ENCODE results near the gene AHNAK. TPM values are rescaled to one million over a fixed set of nuclear protein-coding genes. Genes with fewer than 3 reads are reported as not detected.

Gene AHNAK
- total RNA-seq, 2 donors from 2014 or later: 168 to 241 TPM

GRCh38 chr11:62420882-62421281 lies 125.7 kb downstream of the AHNAK start:
- TF ChIP-seq POLR2A (IDR thresholded peaks at IDR 0.05) (no peak), CTCF (IDR thresholded peaks at IDR 0.05) (no peak)
- Histone ChIP-seq H3K4me3 (no peak overlapping the region), H3K36me3 (replicated peaks in 1 of 2; ENCODE audit: insufficient read depth in 1 of 2, low read depth in 2 of 2) (no peaks in the 10 kb centered on the region), H3K4me1 (peaks cover 13% of the 10 kb centered on the region), H3K27ac (no peak overlapping the region), H3K27me3 (no peaks in the 10 kb centered on the region), H3K9me3 (no peaks in the 10 kb centered on the region)
- ATAC-seq (no peak), DNase-seq (no peak)
- 87 to 92% methylated on average over 3 of the region's 3 CpGs for WGBS, 2 donors
- intact Hi-C loops (cut with DNase I): no loop called here

GRCh38 chr11:62419943-62420342 lies 126.7 kb downstream of the AHNAK start:
- intact Hi-C loops (cut with DNase I): loop anchor here (10.0 kb wide), 1 partner anchor 275 kb away; no protein-coding TSS in a partner anchor
- ATAC-seq (no peak), DNase-seq (no peak)
- H3K27ac ChIP-seq: no peak overlapping the region
- no peaks in the 10 kb centered on the region for H3K27me3 ChIP-seq
- 42 to 57% methylated on average over 1 of the region's 1 CpG for WGBS, 2 donors
- no peak overlapping the region for H3K4me3 ChIP-seq
- TF ChIP-seq POLR2A (IDR thresholded peaks at IDR 0.05) (no peak), CTCF (IDR thresholded peaks at IDR 0.05) (no peak)
- H3K4me1 ChIP-seq: peaks cover 6% of the 10 kb centered on the region
- no peaks in the 10 kb centered on the region for H3K9me3 ChIP-seq
- no peaks in the 10 kb centered on the region for H3K36me3 ChIP-seq (replicated peaks in 1 of 2; ENCODE audit: insufficient read depth in 1 of 2, low read depth in 2 of 2)

GRCh38 chr11:62419314-62419929 lies 127.2 kb downstream of the AHNAK start:
- TF ChIP-seq CTCF (IDR thresholded peaks at IDR 0.05) (no peak), POLR2A (IDR thresholded peaks at IDR 0.05) (no peak)

GRCh38 chr11:62418733-62419132 lies 127.9 kb downstream of the AHNAK start, which contains the start of gene SCGB1A1:
Gene SCGB1A1 (plus strand): TSS chr11:62419033. CDS start chr11:62419096, 63 bp downstream.
- no peaks in the 10 kb centered on the region for H3K9me3 ChIP-seq
- TF ChIP-seq POLR2A (IDR thresholded peaks at IDR 0.05): no peak
- no peak for TF ChIP-seq CTCF (IDR thresholded peaks at IDR 0.05)
- DNase-seq (no peak), ATAC-seq (no peak)
- no peaks in the 10 kb centered on the region for H3K4me1 ChIP-seq
- 57 to 64% methylated on average over 1 to 4 of the region's 4 CpGs for WGBS, 2 donors
- no peak within 1 kb of the TSS for H3K4me3 ChIP-seq
- H3K27me3 ChIP-seq: no peaks in the 10 kb centered on the region
- no peak within 1 kb of the TSS for H3K27ac ChIP-seq
- intact Hi-C loops (cut with DNase I): loop anchor here (10.0 kb wide), 1 partner anchor 276 kb away; no protein-coding TSS in a partner anchor
- no peaks in the 10 kb centered on the region for H3K36me3 ChIP-seq (replicated peaks in 1 of 2; ENCODE audit: insufficient read depth in 1 of 2, low read depth in 2 of 2)

More at GRCh38 chr11:62419314-62419929, 127.2 kb downstream of the AHNAK start:
- intact Hi-C loops (cut with DNase I): loop anchor here (10.0 kb wide), 1 partner anchor 275 kb away; no protein-coding TSS in a partner anchor
- 43 to 53% methylated on average over 5 of the region's 5 CpGs for WGBS, 2 donors
- H3K9me3 ChIP-seq: no peaks in the 10 kb centered on the region
- peaks cover under 1% of the 10 kb centered on the region for H3K4me1 ChIP-seq
- DNase-seq: no peak
- no peak for ATAC-seq
- H3K4me3 ChIP-seq: no peak overlapping the region
- H3K27ac ChIP-seq: no peak overlapping the region
- no peaks in the 10 kb centered on the region for H3K36me3 ChIP-seq (replicated peaks in 1 of 2; ENCODE audit: insufficient read depth in 1 of 2, low read depth in 2 of 2)
- H3K27me3 ChIP-seq: no peaks in the 10 kb centered on the region

GRCh38 chr11:62418136-62418535 lies 128.5 kb downstream of the AHNAK start:
- Histone ChIP-seq H3K27ac (no peak overlapping the region), H3K4me1 (no peaks in the 10 kb centered on the region), H3K36me3 (replicated peaks in 1 of 2; ENCODE audit: insufficient read depth in 1 of 2, low read depth in 2 of 2) (no peaks in the 10 kb centered on the region), H3K4me3 (no peak overlapping the region), H3K27me3 (no peaks in the 10 kb centered on the region), H3K9me3 (no peaks in the 10 kb centered on the region)
- no peak for DNase-seq
- ATAC-seq: no peak
- WGBS, 2 donors: 80 to 83% methylated on average over 4 to 5 of the region's 5 CpGs
- intact Hi-C loops (cut with DNase I): loop anchor here (10.0 kb wide), 1 partner anchor 277 kb away; no protein-coding TSS in a partner anchor
- TF ChIP-seq CTCF (IDR thresholded peaks at IDR 0.05) (no peak), POLR2A (IDR thresholded peaks at IDR 0.05) (no peak)
